PC-3 (cell line): ENCODE results near the gene CEPT1. TPM values are rescaled to one million over a fixed set of nuclear protein-coding genes. Genes with fewer than 3 reads are reported as not detected.

ENCODE experiments used
- ATAC-seq: fragments of 200-7000 bp; cut with Tn5 transposase; 2 replicates; pipeline ENCODE4 v1.9.1; 2020; ENCODE audit warnings: mild to moderate bottlenecking, moderate library complexity
- BruUV-seq: library from RNA; stranded (reverse); fragments of 400-500 nt; replicated peaks from 2 replicates; lab custom pipeline; 2021; lab: Mats Ljungman, UMichigan
- CTCF ChIA-PET: fragments of 300-600 bp; sonication (Branson Sonifier 250); formaldehyde crosslinking; loops from one replicate; lab custom pipeline; 2022; ENCODE audit warnings: antibody characterized with exemption; lab: Charles Lee
- POLR2A ChIA-PET: fragments of 300-600 bp; sonication (Branson Sonifier 250); formaldehyde crosslinking; loops from one replicate; lab custom pipeline; 2022; ENCODE audit warnings: antibody characterized with exemption; ENCODE audit not compliant: unreplicated experiment; lab: Charles Lee
- DNase-seq: peaks from one replicate; pipeline ENCODE4 v3.0.0-alpha.2; 2015
- H2AFZ ChIP-seq: fragments of 300-600 bp; sonication (generic); 2 replicates; pipeline ENCODE4 v1.6.0; 2016; ENCODE audit warnings: antibody characterized with exemption, low read length
- H3F3A ChIP-seq: fragments of 300-600 bp; sonication (generic); one replicate; pipeline ENCODE4 v1.6.0; 2017; ENCODE audit warnings: antibody characterized with exemption, low read length, control low read depth, mild to moderate bottlenecking; ENCODE audit not compliant: unreplicated experiment
- H3K27ac ChIP-seq: fragments of 300-600 bp; sonication (generic); 2 replicates; pipeline ENCODE4 v1.5.1; 2016; ENCODE audit warnings: mild to moderate bottlenecking, low read length
- H3K27me3 ChIP-seq: fragments of 300-600 bp; sonication (generic); 2 replicates; pipeline ENCODE4 v1.6.1; 2016; ENCODE audit warnings: low read length, mixed read lengths
- H3K36me3 ChIP-seq: fragments of 300-600 bp; sonication (generic); 2 replicates; pipeline ENCODE4 v1.6.1; 2016; ENCODE audit warnings: low read depth, mixed run types, low read length, mixed read lengths
- H3K4me1 ChIP-seq: fragments of 300-600 bp; sonication (generic); 2 replicates; pipeline ENCODE4 v1.5.1; 2016; ENCODE audit warnings: low read length; ENCODE audit not compliant: insufficient read depth
- H3K4me2 ChIP-seq: fragments of 300-600 bp; sonication (generic); 2 replicates; pipeline ENCODE4 v1.6.0; 2016; ENCODE audit warnings: low read length
- H3K4me3 ChIP-seq: fragments of 300-600 bp; sonication (generic); 2 replicates; pipeline ENCODE4 v1.5.1; 2016; ENCODE audit warnings: mild to moderate bottlenecking, low read length, mixed read lengths
- H3K79me2 ChIP-seq: fragments of 300-600 bp; sonication (generic); 2 replicates; pipeline ENCODE4 v1.6.1; 2017; ENCODE audit warnings: low read length, mixed read lengths
- H3K9ac ChIP-seq: fragments of 300-600 bp; sonication (generic); 2 replicates; pipeline ENCODE4 v1.6.0; 2016; ENCODE audit warnings: mild to moderate bottlenecking, low read length
- H3K9me2 ChIP-seq: fragments of 300-600 bp; sonication (generic); replicated peaks from 2 replicates; pipeline ENCODE4 v1.6.1; 2016; ENCODE audit warnings: mixed run types, low read length, mixed read lengths
- H3K9me3 ChIP-seq: fragments of 300-600 bp; sonication (generic); 2 replicates; pipeline ENCODE4 v1.6.1; 2016; ENCODE audit warnings: low read length, mixed read lengths
- H4K20me1 ChIP-seq: fragments of 300-600 bp; sonication (generic); 2 replicates; pipeline ENCODE4 v1.6.1; 2016; ENCODE audit warnings: low read length, mixed read lengths
- CTCF ChIP-seq: fragments of 300-600 bp; sonication (generic); conservative IDR thresholded peaks from 2 replicates; pipeline ENCODE4 v1.5.1; 2017; ENCODE audit warnings: antibody characterized with exemption, low read depth, mild to moderate bottlenecking, low read length
- EZH2 ChIP-seq: fragments of 300-600 bp; sonication (generic); IDR thresholded peaks from one replicate; pipeline ENCODE4 v1.6.1; 2017; ENCODE audit warnings: antibody characterized with exemption, mild to moderate bottlenecking, low read length; ENCODE audit not compliant: unreplicated experiment
- EZH2phosphoT487 ChIP-seq: fragments of 300-600 bp; sonication (generic); IDR thresholded peaks from 2 replicates; pipeline ENCODE4 v1.6.1; 2018; ENCODE audit warnings: mild to moderate bottlenecking, antibody characterized with exemption, low read length, borderline replicate concordance
- intact Hi-C: fragments of 100-400 bp; cut with micrococcal nuclease; formaldehyde crosslinking; loops from 2 replicates; pipeline ENCODE4 v1.9.0; 2023
- total RNA-seq: library from RNA; depleted of rRNA; stranded (reverse); fragments of >200 nt; gene quantifications from 2 replicates; pipeline ENCODE4 v1.2.3, GENCODE V29; 2014

CEPT1 gene
- total RNA-seq, 1 experiment from 2014 or later = 20.6 TPM

- H3K9ac ChIP-seq = no peak overlapping the region
- H3K27ac ChIP-seq = no peak overlapping the region
- ChIA-PET CTCF (no interaction called here), POLR2A (no interaction called here)
- no peak overlapping the region for H3K4me2 ChIP-seq
- no peak overlapping the region for H2AFZ ChIP-seq
- H3K4me3 ChIP-seq = no peak overlapping the region
- H3K79me2 ChIP-seq = no peaks in the 10 kb centered on the region
- no peaks in the 10 kb centered on the region for H3F3A ChIP-seq
- H4K20me1 ChIP-seq = no peaks in the 10 kb centered on the region
- H3K9me2 ChIP-seq = no peaks in the 10 kb centered on the region
- ATAC-seq (no peak; the same call in 1 of the 2 replicates), DNase-seq (peak; percentile 13)
- H3K36me3 ChIP-seq = no peaks in the 10 kb centered on the region
- no peaks in the 10 kb centered on the region for H3K4me1 ChIP-seq
- H3K27me3 ChIP-seq = no peaks in the 10 kb centered on the region
- TF ChIP-seq EZH2phosphoT487 (no peak), CTCF (no peak), EZH2 (no peak)
- no TSS peak for BruUV-seq
- no peaks in the 10 kb centered on the region for H3K9me3 ChIP-seq
- intact Hi-C loops = no loop called here
These were observed 53.9 kb downstream of the CEPT1 start for GRCh38 chr1:111193712-111194480.

GRCh38 chr1:111195002-111195684 is 55.1 kb downstream of the CEPT1 start:
- H3K79me2 ChIP-seq = no peaks in the 10 kb centered on the region
- no peaks in the 10 kb centered on the region for H3K27me3 ChIP-seq
- H3K4me2 ChIP-seq = no peak overlapping the region
- CTCF ChIA-PET = no interaction called here
- ATAC-seq = no peak
- no peaks in the 10 kb centered on the region for H3K4me1 ChIP-seq
- POLR2A ChIA-PET = no interaction called here
- intact Hi-C loops = no loop called here
- H3K27ac ChIP-seq = no peak overlapping the region
- no peak overlapping the region for H2AFZ ChIP-seq
- no peaks in the 10 kb centered on the region for H3K9me2 ChIP-seq
- H3K36me3 ChIP-seq = no peaks in the 10 kb centered on the region
- H3F3A ChIP-seq = no peaks in the 10 kb centered on the region
- no peak for DNase-seq
- no peaks in the 10 kb centered on the region for H4K20me1 ChIP-seq
- no peak overlapping the region for H3K4me3 ChIP-seq
- no peaks in the 10 kb centered on the region for H3K9me3 ChIP-seq
- H3K9ac ChIP-seq = no peak overlapping the region
- BruUV-seq = no TSS peak
- TF ChIP-seq EZH2 = no peak
- TF ChIP-seq EZH2phosphoT487 = no peak
- no peak for TF ChIP-seq CTCF

- ChIA-PET CTCF (no interaction called here), POLR2A (no interaction called here)
- Histone ChIP-seq H3K4me3 (no peak overlapping the region), H3K27ac (no peak overlapping the region), H3K9ac (no peak overlapping the region), H3K9me3 (no peaks in the 10 kb centered on the region), H3K36me3 (no peaks in the 10 kb centered on the region), H3K4me2 (no peak overlapping the region), H4K20me1 (no peaks in the 10 kb centered on the region), H3F3A (no peaks in the 10 kb centered on the region), H3K4me1 (no peaks in the 10 kb centered on the region), H3K27me3 (no peaks in the 10 kb centered on the region), H3K9me2 (no peaks in the 10 kb centered on the region), H3K79me2 (no peaks in the 10 kb centered on the region), H2AFZ (no peak overlapping the region)
- intact Hi-C loops = no loop called here
- no TSS peak for BruUV-seq
- TF ChIP-seq CTCF (no peak), EZH2 (no peak), EZH2phosphoT487 (no peak)
- no peak for DNase-seq
- ATAC-seq = no peak
These were observed 56.2 kb downstream of the CEPT1 start for GRCh38 chr1:111196213-111196612.
